HepG2 (cell line): ENCODE data around the gene RWDD4. TPM values are rescaled to one million over a fixed set of nuclear protein-coding genes. Genes with fewer than 3 reads are reported as not detected.
A peak's percentile ranks its signal among the peaks of the same experiment; 100 is the strongest.

ENCODE experiments used
- HMG20A ChIP-seq: IDR thresholded peaks from 2 replicates; pipeline ENCODE4 v1.6.1; 2016; ENCODE audit warnings: borderline replicate concordance
- MAZ ChIP-seq, 2 experiments: sonication (generic) in 1 of 2; formaldehyde crosslinking in 1 of 2; IDR thresholded peaks; 2 replicates each; pipeline versions ENCODE4 v1.5.0 to v1.6.1; 2012 to 2020; ENCODE audit warnings: low read depth in 2 of 2, mild to moderate bottlenecking in 2 of 2, borderline replicate concordance in 1 of 2, improper control_type of control experiment in 1 of 2, low read length in 1 of 2, missing genetic modification reagents in 1 of 2, moderate library complexity in 1 of 2
- MBNL3 ChIP-seq: fragments of 250-450 bp; sonication (Bioruptor Pico); conservative IDR thresholded peaks from 2 replicates; pipeline ENCODE4 v1.8.0; 2022; ENCODE audit warnings: mild to moderate bottlenecking, inconsistent platforms
- PBX3 ChIP-seq: sonication (generic); formaldehyde crosslinking; IDR thresholded peaks from 2 replicates; pipeline ENCODE4 v1.8.1; 2023; ENCODE audit warnings: missing genetic modification reagents, inconsistent platforms, borderline replicate concordance
- PHF8 ChIP-seq: sonication (generic); formaldehyde crosslinking; IDR thresholded peaks from 2 replicates; pipeline ENCODE4 v1.5.0; 2020; ENCODE audit warnings: missing genetic modification reagents
- SP4 ChIP-seq: sonication (generic); formaldehyde crosslinking; IDR thresholded peaks from 2 replicates; pipeline ENCODE4 v1.8.1; 2023; ENCODE audit warnings: mild to moderate bottlenecking, missing genetic modification reagents
- TAF1 ChIP-seq: sonication (generic); formaldehyde crosslinking; IDR thresholded peaks from 2 replicates; pipeline ENCODE4 v1.4.0; 2020; ENCODE audit warnings: missing genetic modification reagents
- UBTF ChIP-seq: sonication (generic); formaldehyde crosslinking; IDR thresholded peaks from 2 replicates; pipeline ENCODE4 v1.4.0; 2020; ENCODE audit warnings: mild to moderate bottlenecking, missing genetic modification reagents
- YEATS2 ChIP-seq: sonication (generic); formaldehyde crosslinking; IDR thresholded peaks from 2 replicates; pipeline ENCODE4 v1.4.0; 2020; ENCODE audit warnings: missing genetic modification reagents, borderline replicate concordance
- ZFP36L1 ChIP-seq: sonication (generic); formaldehyde crosslinking; IDR thresholded peaks from 2 replicates; pipeline ENCODE4 v1.8.0; 2022; ENCODE audit warnings: mild to moderate bottlenecking, missing genetic modification reagents, moderate library complexity
- ZNF383 ChIP-seq: sonication (generic); formaldehyde crosslinking; IDR thresholded peaks from 2 replicates; pipeline ENCODE4 v1.4.0; 2020; ENCODE audit warnings: missing genetic modification reagents, mild to moderate bottlenecking, borderline replicate concordance
- ZNF501 ChIP-seq: sonication (generic); formaldehyde crosslinking; IDR thresholded peaks from 2 replicates; pipeline ENCODE4 v1.5.1; 2020; ENCODE audit warnings: mild to moderate bottlenecking, moderate library complexity, missing genetic modification reagents
- ZNF543 ChIP-seq: sonication (generic); formaldehyde crosslinking; IDR thresholded peaks from 2 replicates; pipeline ENCODE4 v1.4.0; 2020; ENCODE audit warnings: mild to moderate bottlenecking, missing genetic modification reagents
- ZNF615 ChIP-seq: sonication (generic); formaldehyde crosslinking; IDR thresholded peaks from 2 replicates; pipeline ENCODE4 v1.5.0; 2020; ENCODE audit warnings: mild to moderate bottlenecking, missing genetic modification reagents, borderline replicate concordance
- ZNF792 ChIP-seq: IDR thresholded peaks from 2 replicates; pipeline ENCODE4 v1.6.1; 2016
- polyA plus RNA-seq, 8 experiments: library from polyadenylated mRNA; depleted of rRNA in 3 of 8; stranded (reverse) in 7 of 8; unstranded in 1 of 8; fragments of >200 nt; fragmentation: Illumina TruSeq in 4 of 8; extraction: Trizol in 4 of 8; gene quantifications; 2 replicates each; pipeline versions ENCODE4 v1.2.1 to v1.2.3, GENCODE V29; 2011 to 2016; ENCODE audit warnings: low read depth in 4 of 8, missing spikeins in 1 of 8, mixed read lengths in 1 of 8; ENCODE audit not compliant: insufficient read depth in 1 of 8
- total RNA-seq, 5 experiments: library from RNA; depleted of rRNA; stranded (reverse); fragments of >200 nt; fragmentation: Illumina TruSeq; extraction: Trizol; gene quantifications; 2 replicates each; pipeline ENCODE4 v1.2.3, GENCODE V29; 2016; ENCODE audit warnings: low read depth in 1 of 5

The RWDD4 gene
- total and polyA plus RNA-seq, 2 of the 13 experiments (the other 11 are each of a cell fraction or from before 2014, with no cell fraction given) = 10.2 to 25.4 TPM

- TF ChIP-seq ZNF615 (CRISPR knock-in tag) = 0 out of 2 replicates have a peak, but pooled peaks have one; percentile 4
- TF ChIP-seq UBTF (CRISPR knock-in tag) = peak; percentile 95
- TF ChIP-seq PHF8 (CRISPR knock-in tag) = peak; percentile 87
- TF ChIP-seq YEATS2 = peak; percentile 66; the same call in 1 of the 2 replicates
- TF ChIP-seq ZNF383 (CRISPR knock-in tag) = no peak
- TF ChIP-seq ZNF543 = peak; percentile 65; the same call in 1 of the 2 replicates
- 0 out of 2 replicates have a peak, but pooled peaks have one; percentile 26 for TF ChIP-seq ZFP36L1 (CRISPR knock-in tag)
- no peak for TF ChIP-seq HMG20A (CRISPR knock-in tag)
- TF ChIP-seq SP4 (CRISPR knock-in tag) = peak; percentile 61; the same call in 1 of the 2 replicates
- peak; percentile 91; the same call in 1 of the 2 replicates for TF ChIP-seq PBX3
- peak; percentile 89 for TF ChIP-seq ZNF501 (CRISPR knock-in tag)
- TF ChIP-seq MAZ (IDR thresholded peaks at IDR 0.05; ENCODE audit: borderline replicate concordance, low read depth, low read length) = no peak
- TF ChIP-seq MAZ (CRISPR knock-in tag; IDR thresholded peaks at IDR 0.05; ENCODE audit: low read depth) = peak; percentile 87
- TF ChIP-seq ZNF792 (CRISPR knock-in tag) = no peak
- peak; percentile 79 for TF ChIP-seq TAF1
- TF ChIP-seq MBNL3 = no peak
Measured at GRCh38 chr4:183659029-183659871, at the start of gene RWDD4, which contains the start of gene TRAPPC11 (continued).
